Measurements from ENCODE around the gene RPS6KA4.
A peak's percentile ranks its signal among the peaks of the same experiment; 100 is the strongest.

The RPS6KA4 gene

GRCh38 chr11:64348383-64349024, 10.5 kb upstream of the RPS6KA4 start:
- no peak for DNase-seq (ENCODE audit: low spot score)

- DNase-seq (ENCODE audit: low spot score) = no peak
Observed at GRCh38 chr11:64349025-64349387, 10.0 kb upstream of the RPS6KA4 start.

GRCh38 chr11:64349404-64349803, 9.6 kb upstream of the RPS6KA4 start:
- DNase-seq (ENCODE audit: low spot score) = no peak

- DNase-seq (ENCODE audit: low spot score) = no peak
Observed at GRCh38 chr11:64351136-64351631, 7.8 kb upstream of the RPS6KA4 start.

GRCh38 chr11:64352099-64352994, 6.6 kb upstream of the RPS6KA4 start:
- DNase-seq (ENCODE audit: low spot score) = no peak

- no peak for DNase-seq (ENCODE audit: low spot score)
Observed at GRCh38 chr11:64352995-64353714, 5.8 kb upstream of the RPS6KA4 start.

- DNase-seq (ENCODE audit: low spot score) = no peak
Observed at GRCh38 chr11:64353715-64354506, 5.1 kb upstream of the RPS6KA4 start.

GRCh38 chr11:64355078-64355940, 3.7 kb upstream of the RPS6KA4 start:
- DNase-seq (ENCODE audit: low spot score) = peak; percentile 92

GRCh38 chr11:64356498-64357411, 2.2 kb upstream of the RPS6KA4 start:
- DNase-seq (ENCODE audit: low spot score) = peak; percentile 49

GRCh38 chr11:64357446-64357845, 1.5 kb upstream of the RPS6KA4 start:
- no peak for DNase-seq (ENCODE audit: low spot score)

GRCh38 chr11:64357904-64358535, 942 bp upstream of the RPS6KA4 start:
- DNase-seq (ENCODE audit: low spot score) = no peak

GRCh38 chr11:64358536-64358906, 441 bp upstream of the RPS6KA4 start:
- no peak for DNase-seq (ENCODE audit: low spot score)

- no peak for DNase-seq (ENCODE audit: low spot score)
Observed at GRCh38 chr11:64359712-64360445, 917 bp downstream of the RPS6KA4 start.

GRCh38 chr11:64360448-64360921, 1.5 kb downstream of the RPS6KA4 start:
- no peak for DNase-seq (ENCODE audit: low spot score)

- DNase-seq (ENCODE audit: low spot score) = no peak
Observed at GRCh38 chr11:64361659-64362058, 2.7 kb downstream of the RPS6KA4 start.

GRCh38 chr11:64362339-64362738, 3.4 kb downstream of the RPS6KA4 start:
- no peak for DNase-seq (ENCODE audit: low spot score)

- DNase-seq (ENCODE audit: low spot score) = no peak
Observed at GRCh38 chr11:64364435-64364834, 5.5 kb downstream of the RPS6KA4 start.

GRCh38 chr11:64364911-64365310, 5.9 kb downstream of the RPS6KA4 start:
- no peak for DNase-seq (ENCODE audit: low spot score)
